ENCODE measurements around the gene ACTN1.
"Not testable (repeated sequence)": the region's sequence is repeated elsewhere in the genome, so short reads cannot be mapped to it uniquely, and the experiment has no call there.

Gene ACTN1

DNA sequence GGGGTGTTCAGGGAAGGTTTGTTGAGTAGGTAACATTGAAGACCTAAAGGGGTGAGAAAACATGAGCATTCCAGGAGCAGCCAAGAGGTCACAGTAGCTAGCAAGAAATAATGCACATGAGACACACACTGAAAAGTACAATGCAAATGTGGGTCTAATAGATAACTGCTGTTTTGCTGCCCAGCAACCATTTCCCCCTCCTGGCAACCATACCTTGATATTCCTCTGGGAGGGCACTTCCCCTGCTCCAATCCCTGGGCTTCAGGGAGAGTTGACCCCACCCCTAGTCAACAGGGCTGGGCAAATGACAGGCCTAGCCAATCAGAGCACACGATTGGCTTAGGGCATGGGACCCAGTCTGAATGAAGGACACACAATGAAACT, 8.5 kb upstream of the ACTN1 start:
- DNase-seq (ENCODE audit: insufficient read length, low spot score) (peak; percentile 70), FAIRE-seq (peak; percentile 96)

GRCh38 chr14:68986926-68987652, 8.0 kb upstream of the ACTN1 start:
- DNase-seq (ENCODE audit: insufficient read length, low spot score) (no peak), FAIRE-seq (peak; percentile 75)

DNA sequence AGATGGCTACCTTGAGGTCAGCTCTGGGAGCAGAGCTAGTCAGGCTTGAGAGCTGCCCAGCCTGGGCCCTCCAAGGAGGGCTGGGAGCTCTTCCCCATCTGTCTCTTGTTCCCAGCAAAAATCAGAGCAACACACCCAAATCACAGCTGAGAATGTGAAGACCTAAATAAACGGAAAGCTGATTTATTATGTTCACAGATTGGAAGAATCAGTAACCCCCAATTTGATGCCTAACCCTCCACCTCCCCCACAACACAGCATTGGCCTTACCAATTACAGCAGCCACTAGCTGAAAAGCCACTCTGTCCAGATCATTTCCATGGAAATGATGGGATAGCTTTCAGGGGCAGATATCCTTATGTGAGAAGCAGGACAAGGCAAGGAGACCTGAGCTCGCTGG, 7.1 kb upstream of the ACTN1 start:
- no peak for DNase-seq (ENCODE audit: insufficient read length, low spot score)
- FAIRE-seq = peak; percentile 72

DNA sequence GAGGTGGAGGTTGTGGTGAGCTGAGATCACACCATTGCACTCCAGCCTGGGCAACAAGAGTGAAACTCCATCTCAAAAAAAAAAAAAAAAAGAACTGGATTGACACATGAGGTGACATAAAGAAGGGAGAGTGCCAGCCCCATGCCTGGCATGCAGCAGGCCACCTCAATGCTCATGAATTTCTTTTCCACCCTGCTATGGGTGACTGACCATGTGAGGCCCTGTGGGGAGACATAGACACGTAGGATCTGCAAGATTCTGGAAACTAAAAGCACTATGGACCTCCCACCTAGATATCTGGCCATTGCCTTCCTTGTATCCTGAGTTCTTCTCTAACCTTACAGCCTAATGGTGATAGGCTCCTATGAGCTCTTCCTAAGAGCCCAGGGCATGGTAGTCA, 5.6 kb upstream of the ACTN1 start:
- DNase-seq (ENCODE audit: insufficient read length, low spot score) (no peak), FAIRE-seq (no peak)

DNA sequence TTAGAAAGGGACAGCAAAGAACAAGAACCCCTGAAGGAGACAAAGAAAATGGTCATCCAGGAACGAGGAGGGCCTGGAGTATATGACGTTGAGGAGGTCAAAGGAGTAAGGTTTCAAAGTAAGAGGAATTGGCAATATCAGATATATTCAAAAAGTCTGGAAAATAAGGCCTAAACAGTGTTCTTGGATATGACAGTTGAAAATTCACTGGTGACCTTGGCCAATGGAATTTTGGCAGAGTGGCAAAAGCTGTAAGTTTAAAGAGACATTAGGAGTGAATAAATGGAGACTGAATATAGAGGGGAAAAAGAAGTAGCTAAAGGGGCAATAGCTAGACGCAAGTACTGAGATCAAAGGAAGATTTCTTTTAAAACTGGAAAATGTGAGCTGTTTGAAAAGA, 4.1 kb upstream of the ACTN1 start:
- DNase-seq (ENCODE audit: insufficient read length, low spot score) (no peak), FAIRE-seq (no peak)

DNA sequence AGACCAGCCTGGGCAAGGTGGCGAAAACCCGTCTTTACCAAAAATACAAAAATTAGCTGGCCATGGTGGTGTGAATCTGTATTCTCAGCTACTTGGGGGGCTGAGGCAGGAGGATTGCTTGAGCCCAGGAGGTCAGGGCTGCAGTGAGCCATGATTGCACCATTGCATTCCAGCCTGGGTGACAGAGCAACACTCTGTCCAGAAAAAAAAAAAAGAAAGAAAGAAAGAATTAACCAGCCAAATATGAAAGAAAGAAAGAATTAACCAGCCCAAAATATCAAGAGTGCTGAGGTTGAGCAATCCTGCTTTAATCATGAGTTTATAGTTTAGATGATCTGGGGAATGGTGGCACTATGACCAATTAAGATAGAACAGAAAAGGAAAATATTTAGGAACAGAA, 3.5 kb upstream of the ACTN1 start:
- no peak for FAIRE-seq
- no peak for DNase-seq (ENCODE audit: insufficient read length, low spot score)

GRCh38 chr14:68981539-68981976, 2.5 kb upstream of the ACTN1 start:
- FAIRE-seq (peak; percentile 95), DNase-seq (ENCODE audit: insufficient read length, low spot score) (peak; percentile 76)

DNA sequence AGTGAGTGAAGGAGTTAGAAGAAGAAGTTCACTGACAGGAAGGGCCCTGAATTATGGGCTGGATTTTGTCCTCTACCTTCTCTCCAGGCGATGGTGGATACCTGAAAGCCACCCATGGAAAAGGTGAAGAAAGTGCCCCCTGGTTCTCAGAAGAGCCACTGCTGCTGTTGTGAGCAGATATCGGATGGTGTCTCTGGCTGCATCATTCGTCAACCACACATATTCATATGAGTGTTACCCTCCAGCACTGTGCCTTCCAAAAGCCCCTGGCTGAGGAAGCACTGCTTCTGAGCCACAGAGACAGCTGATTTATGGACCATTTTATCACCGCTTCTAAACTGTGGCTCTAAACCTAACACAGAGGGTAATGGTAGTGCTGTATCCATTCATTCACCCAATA, 2.0 kb upstream of the ACTN1 start:
- FAIRE-seq (no peak), DNase-seq (ENCODE audit: insufficient read length, low spot score) (no peak)

GRCh38 chr14:68979722-68980451, 785 bp upstream of the ACTN1 start:
- DNase-seq (ENCODE audit: insufficient read length, low spot score) (peak; percentile 86), FAIRE-seq (peak; percentile 66)

GRCh38 chr14:68978172-68978911, 760 bp downstream of the ACTN1 start:
- no peak for FAIRE-seq
- peak; percentile 78 for DNase-seq (ENCODE audit: insufficient read length, low spot score)

DNA sequence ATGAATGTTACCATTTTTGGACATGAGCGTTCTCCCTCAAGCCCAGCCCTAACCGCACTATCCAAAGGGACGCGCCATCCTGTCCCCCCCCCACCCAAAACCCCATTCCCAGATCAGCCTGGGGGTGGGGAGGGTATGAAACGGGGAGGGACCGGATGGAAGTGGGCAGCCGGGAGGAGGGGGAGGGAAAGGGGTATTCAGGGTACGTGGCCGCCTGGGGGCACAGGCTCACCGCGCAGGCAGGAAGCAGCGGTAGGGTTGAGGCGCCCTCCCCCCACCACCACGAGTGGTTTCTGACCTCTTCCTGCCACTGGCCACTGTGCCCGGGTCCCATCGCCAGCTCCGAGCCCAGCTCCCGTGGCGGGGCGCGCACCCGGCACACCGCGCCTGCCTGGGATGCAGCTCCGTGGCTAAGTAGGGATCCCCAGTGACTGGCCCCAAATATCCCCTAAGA, 1.4 kb downstream of the ACTN1 start:
- DNase-seq (ENCODE audit: insufficient read length, low spot score) (peak; percentile 98), FAIRE-seq (peak; percentile 100)

DNA sequence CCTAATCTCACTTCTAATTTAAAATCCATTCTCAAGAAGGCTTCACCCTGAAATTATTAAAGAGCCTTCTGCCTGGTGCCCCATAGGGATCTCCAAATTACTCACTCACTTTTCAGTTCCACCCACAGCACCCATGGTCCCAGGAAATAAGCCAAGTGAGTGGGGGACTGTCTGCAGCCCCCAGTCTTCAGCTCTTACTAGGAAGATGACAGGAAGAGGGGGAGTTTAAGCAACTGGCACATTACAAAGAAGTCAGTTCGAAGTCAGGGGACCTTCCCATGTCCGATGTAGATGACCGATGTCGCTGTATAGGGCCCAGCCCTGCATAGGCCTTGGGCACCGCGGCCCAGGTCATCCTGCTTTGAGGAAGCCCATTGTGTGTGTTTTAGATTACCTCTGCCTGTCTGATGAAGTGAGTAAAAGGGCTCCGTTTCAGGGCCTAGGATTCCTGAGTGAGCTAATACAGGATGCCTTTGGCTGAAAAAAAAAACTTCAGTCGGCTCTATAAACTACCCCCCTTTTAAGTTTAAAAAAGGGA, 1.9 kb downstream of the ACTN1 start:
- DNase-seq (ENCODE audit: insufficient read length, low spot score) (no peak), FAIRE-seq (no peak)

DNA sequence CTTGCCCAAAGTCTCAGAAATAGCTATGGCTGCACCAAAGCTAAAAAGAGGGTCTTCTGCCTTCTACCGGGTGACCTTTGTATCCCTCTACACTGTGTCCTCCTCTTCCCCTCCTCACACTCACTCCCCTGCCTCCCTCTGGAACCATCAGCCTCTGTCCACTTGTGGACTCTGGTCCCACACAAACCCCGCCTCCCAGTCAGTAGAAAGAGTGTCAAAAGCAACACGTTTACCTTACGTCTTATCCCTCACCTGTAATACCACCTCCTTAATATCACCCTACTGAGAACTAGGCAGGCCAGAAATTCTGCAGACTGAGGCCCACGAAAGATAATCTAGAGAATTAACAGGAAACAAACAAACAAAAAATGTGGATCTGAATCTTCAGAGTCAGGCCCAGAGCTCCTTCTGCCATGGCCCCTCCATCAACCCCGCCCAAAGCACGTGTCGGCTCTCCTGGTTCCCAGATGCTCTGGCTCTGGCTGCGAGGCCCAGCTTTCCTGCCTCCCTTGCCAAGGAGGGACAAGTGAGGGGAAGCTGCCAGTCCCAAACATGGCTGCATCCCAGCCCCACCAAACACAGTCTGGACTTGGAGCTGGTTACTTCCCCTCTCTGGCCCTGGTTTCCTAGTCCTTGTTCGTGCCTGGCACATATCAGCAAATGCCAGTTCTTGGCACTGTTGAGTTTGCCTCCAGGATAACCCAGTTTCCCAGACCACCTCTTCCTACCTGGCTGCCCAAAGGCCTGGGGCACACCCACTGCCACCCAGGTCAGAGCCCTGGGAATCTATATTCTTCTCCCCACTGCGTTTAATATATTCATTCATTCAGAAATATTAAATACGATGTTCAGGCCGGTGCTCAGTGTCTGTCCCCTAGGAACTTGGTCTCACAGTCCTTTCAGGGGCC, 2.7 kb downstream of the ACTN1 start:
- FAIRE-seq (no peak), DNase-seq (ENCODE audit: insufficient read length, low spot score) (no peak)

- DNase-seq (ENCODE audit: insufficient read length, low spot score) (no peak), FAIRE-seq (no peak)
Measured at GRCh38 chr14:68975667-68976066, 3.4 kb downstream of the ACTN1 start.

DNA sequence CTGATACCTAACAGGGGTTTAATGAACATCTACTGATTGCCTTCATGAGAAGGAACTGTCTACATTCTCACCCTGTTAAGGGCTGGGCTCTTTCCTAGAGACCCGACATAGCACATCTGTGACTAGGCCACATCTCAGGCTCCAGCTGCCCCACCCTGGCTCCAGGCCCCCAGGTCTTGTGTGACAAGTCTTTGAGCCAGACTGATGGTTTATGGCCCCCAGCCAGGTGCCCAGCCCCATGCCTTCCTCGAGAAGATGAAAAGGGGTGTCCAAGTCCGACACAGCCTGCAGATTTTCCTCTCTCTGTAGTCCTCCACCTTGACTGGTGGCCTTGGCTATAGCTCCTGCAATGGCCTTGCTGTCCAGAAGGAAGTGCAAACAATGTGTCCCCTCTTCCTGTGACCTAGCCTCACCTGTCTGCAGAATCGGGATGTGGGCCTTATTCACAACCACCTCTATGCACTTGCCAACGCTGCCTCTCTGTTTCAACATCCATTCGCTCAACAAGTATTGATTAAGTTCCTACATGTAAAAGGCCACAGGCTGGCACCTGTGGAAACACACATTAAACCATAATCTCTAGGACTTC, 4.2 kb downstream of the ACTN1 start:
- no peak for DNase-seq (ENCODE audit: insufficient read length, low spot score)
- FAIRE-seq = no peak

DNA sequence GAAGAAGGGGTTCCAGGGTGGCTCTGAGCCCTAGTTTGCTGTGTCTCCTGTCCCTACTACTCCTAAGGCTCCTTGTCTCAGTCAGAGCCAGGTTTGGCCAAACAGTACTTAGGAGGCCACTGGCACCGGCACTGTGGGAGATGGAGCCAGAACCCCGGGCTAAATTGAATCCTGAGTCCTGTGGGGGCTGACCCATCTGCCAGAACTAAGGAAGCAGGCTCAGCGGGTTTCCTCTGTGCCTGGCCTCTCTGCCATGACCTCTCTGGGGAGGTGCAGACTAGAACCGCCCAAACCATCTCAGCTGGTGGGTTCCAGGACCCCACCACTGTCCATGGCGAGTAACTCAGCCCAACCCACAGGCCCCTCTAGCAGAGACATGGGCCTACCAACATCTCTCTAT, 5.5 kb downstream of the ACTN1 start:
- DNase-seq (ENCODE audit: insufficient read length, low spot score) (no peak), FAIRE-seq (no peak)

DNA sequence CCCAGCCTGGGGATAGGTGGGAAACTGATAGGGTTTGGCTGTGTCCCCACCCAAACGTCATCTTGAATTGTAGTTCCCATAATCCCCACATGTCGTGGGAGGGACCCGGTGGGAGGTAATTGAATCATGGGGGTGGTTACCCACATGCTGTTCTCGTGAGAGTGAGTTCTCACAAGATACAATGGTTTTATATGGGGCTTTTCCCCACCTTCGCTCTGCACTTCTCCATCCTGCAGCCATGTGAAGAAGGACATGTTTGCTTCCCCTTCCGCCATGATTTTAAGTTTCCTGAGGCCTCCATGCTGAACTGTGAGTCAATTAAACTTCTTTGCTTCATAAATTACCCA, 5.9 kb downstream of the ACTN1 start:
- FAIRE-seq = peak; percentile 79
- not testable (repeated sequence) for DNase-seq (ENCODE audit: insufficient read length, low spot score)

DNA sequence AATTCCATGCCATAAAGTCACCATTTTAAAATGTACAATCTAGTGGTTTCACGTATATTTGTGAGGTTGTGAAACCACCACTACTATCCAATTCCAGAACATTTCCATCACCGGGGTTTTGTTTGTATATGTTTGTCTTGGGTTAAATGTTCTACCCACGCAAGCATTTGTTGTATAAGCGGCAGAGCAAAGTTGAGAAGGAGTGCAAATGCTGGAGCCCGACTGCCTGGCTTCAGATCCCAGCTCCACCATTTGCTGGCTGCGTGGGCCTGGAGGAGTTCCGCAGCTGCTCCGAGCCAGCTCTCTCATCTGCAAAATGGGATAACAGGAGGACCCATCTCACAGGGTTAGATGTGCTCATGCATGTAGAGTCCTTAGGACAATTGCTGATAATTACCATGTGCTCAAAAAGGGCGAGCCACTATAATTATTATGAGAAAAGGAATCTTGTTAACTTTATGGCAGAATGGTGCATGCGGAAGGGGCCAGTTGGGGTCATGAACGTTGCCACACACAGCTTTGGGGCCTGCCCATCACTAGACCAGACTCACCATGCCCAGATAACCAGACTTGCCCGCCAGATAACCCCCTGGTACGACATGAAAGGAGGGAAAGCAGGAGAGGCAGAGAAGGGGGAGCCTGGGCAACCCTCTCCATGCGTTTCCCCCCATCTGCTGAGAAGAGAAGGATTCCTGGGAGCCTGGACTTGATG, 6.4 kb downstream of the ACTN1 start:
- FAIRE-seq = peak; percentile 13
- DNase-seq (ENCODE audit: insufficient read length, low spot score) = no peak

- FAIRE-seq (no peak), DNase-seq (ENCODE audit: insufficient read length, low spot score) (no peak)
Measured at GRCh38 chr14:68971411-68972035, 7.6 kb downstream of the ACTN1 start.

Data from HTR-8/SVneo (cell line).